ENCODE measurements around the gene ZCRB1. TPM values are rescaled to one million over a fixed set of nuclear protein-coding genes. Genes with fewer than 3 reads are reported as not detected.

Gene ZCRB1
- total RNA-seq, 1 experiment from 2014 or later = 71.5 TPM

DNA sequence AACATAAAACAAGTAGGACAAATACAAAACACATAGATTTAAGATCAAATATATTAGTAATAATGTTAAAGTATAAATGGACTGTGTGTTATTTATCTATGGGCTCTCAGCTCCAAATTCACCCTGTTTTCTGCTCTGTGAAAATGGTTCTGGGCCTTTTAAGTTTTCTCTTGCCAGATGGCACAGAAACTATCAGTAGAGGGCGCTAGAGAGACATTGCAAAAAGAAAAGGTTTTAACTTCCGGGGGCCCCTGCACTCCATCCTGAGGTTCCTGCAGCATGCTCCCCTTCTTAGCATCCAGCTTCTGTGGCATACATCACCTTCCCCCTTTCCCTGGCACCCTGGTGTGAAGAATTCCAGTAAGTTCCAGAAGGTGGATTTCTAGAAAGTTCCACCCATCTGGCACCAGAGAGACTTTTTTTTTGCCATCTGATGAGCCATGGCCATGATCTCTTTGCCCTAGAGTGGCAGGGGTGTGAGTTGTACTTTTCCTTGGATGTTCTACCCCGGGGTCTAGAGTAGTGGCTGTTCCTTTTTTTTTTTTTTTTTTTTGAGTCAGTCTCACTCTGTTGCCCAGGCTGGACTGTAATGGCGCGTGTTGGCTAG is 29.3 kb downstream of the ZCRB1 start:
- peaks cover under 1% of the 10 kb centered on the region; the same call in 1 of the 2 replicates for H3K27me3 Mint-ChIP-seq (ENCODE audit: low read depth)
- Histone ChIP-seq H3K9me3 (ENCODE audit: control insufficient read depth, low read depth, low read length) (no peaks in the 10 kb centered on the region), H3K18ac (ENCODE audit: insufficient read length, low read depth, low read length) (no peak overlapping the region), H2BK5ac (ENCODE audit: insufficient read length, low read length) (no peak overlapping the region), H3K79me1 (ENCODE audit: insufficient read depth, low read depth, low read length, poor library complexity, severe bottlenecking) (no peaks in the 10 kb centered on the region), H3K23ac (ENCODE audit: insufficient read length, low read depth, low read length) (no peak overlapping the region), H3K4me2 (ENCODE audit: insufficient read depth, insufficient read length, low read length) (no peak overlapping the region), H3T11ph (ENCODE audit: low read length) (no peak overlapping the region), H3K56ac (ENCODE audit: insufficient read length, low read depth, low read length) (no peak overlapping the region), H2BK20ac (ENCODE audit: low read depth, low read length, poor library complexity, severe bottlenecking) (no peak overlapping the region), H2BK120ac (ENCODE audit: low read depth, low read length, poor library complexity, severe bottlenecking) (no peak overlapping the region), H2BK12ac (ENCODE audit: insufficient read length, low read depth, low read length) (no peak overlapping the region), H3K79me2 (ENCODE audit: insufficient read depth, low read length) (no peaks in the 10 kb centered on the region), H3K27me3 (ENCODE audit: insufficient read depth, low read length) (no peaks in the 10 kb centered on the region), H3K23me2 (ENCODE audit: insufficient read length, low read depth, low read length, poor library complexity, severe bottlenecking) (no peaks in the 10 kb centered on the region), H3K27ac (ENCODE audit: insufficient read length, low read depth, low read length) (no peak overlapping the region), H4K8ac (replicated peaks; ENCODE audit: insufficient read length, low read depth, low read length) (no peak overlapping the region), H4K91ac (ENCODE audit: insufficient read length, low read depth, low read length) (no peak overlapping the region), H4K20me1 (ENCODE audit: control insufficient read depth, insufficient read depth, insufficient read length) (no peaks in the 10 kb centered on the region), H4K5ac (ENCODE audit: insufficient read length, low read depth, low read length) (no peak overlapping the region), H3K14ac (ENCODE audit: insufficient read depth, low read length) (no peak overlapping the region), H3K4me1 (ENCODE audit: insufficient read depth, low read length) (no peaks in the 10 kb centered on the region), H3K9ac (ENCODE audit: extremely low read depth, insufficient read length, low read length) (no peak overlapping the region), H2AK5ac (ENCODE audit: insufficient read length, low read length) (no peak overlapping the region), H2AFZ (ENCODE audit: low read length) (no peak overlapping the region), H2BK15ac (ENCODE audit: low read depth, low read length) (no peak overlapping the region), H3K4ac (ENCODE audit: low read depth, low read length) (no peak overlapping the region)
- no peaks in the 10 kb centered on the region for H3K4me1 Mint-ChIP-seq
- no peak overlapping the region for H3K4me3 Mint-ChIP-seq
- peaks cover 0 to 4% (median 0%) of the 10 kb centered on the region in 3 experiments; a peak in 2 of 7 replicates for H3K36me3 Mint-ChIP-seq (ENCODE audit: insufficient read depth in 1 of 3, low read depth in 3 of 3)
- DNase-seq = no peak
- H3K27ac Mint-ChIP-seq = no peak overlapping the region
- no CpG with 5 or more reads among the region's 5 CpGs for WGBS (ENCODE audit: extremely low coverage, insufficient read length, low lambda C conversion rate)
- H3K9me3 Mint-ChIP-seq = peaks cover 3 to 10% of the 10 kb centered on the region in 2 experiments; a peak in 2 of 5 replicates
- TF ChIP-seq, protein P1, sequence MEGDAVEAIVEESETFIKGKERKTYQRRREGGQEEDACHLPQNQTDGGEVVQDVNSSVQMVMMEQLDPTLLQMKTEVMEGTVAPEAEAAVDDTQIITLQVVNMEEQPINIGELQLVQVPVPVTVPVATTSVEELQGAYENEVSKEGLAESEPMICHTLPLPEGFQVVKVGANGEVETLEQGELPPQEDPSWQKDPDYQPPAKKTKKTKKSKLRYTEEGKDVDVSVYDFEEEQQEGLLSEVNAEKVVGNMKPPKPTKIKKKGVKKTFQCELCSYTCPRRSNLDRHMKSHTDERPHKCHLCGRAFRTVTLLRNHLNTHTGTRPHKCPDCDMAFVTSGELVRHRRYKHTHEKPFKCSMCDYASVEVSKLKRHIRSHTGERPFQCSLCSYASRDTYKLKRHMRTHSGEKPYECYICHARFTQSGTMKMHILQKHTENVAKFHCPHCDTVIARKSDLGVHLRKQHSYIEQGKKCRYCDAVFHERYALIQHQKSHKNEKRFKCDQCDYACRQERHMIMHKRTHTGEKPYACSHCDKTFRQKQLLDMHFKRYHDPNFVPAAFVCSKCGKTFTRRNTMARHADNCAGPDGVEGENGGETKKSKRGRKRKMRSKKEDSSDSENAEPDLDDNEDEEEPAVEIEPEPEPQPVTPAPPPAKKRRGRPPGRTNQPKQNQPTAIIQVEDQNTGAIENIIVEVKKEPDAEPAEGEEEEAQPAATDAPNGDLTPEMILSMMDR (conservative IDR thresholded peaks at IDR 0.05) = peak; percentile 71
